OCI-LY3 (cell line): ENCODE results near the gene KNL1.

Experiments
- CTCF ChIP-seq: fragments of 200-600, 300-600 bp; sonication (generic); IDR thresholded peaks from 2 replicates; pipeline ENCODE4 v1.5.1; 2014; ENCODE audit warnings: antibody characterized with exemption, low read length, low read depth
- EZH2phosphoT487 ChIP-seq: fragments of 200-600 bp; shearing (Covaris generic); IDR thresholded peaks from 2 replicates; pipeline ENCODE4 v1.6.1; 2018; ENCODE audit warnings: antibody characterized with exemption, mixed run types, low read depth

- TF ChIP-seq CTCF (no peak), EZH2phosphoT487 (no peak)
Observed at GRCh38 chr15:40569129-40569953, 24.7 kb upstream of the KNL1 start, which contains the start of gene RPUSD2.
